ENCODE measurements around the gene SIN3B. TPM values are rescaled to one million over a fixed set of nuclear protein-coding genes. Genes with fewer than 3 reads are reported as not detected.

The SIN3B gene
- total RNA-seq, 1 donor from 2014 or later: 71.2 TPM

- H3K4me3 Mint-ChIP-seq: no peak overlapping the region
- peaks cover 6% of the 10 kb centered on the region for H3K36me3 Mint-ChIP-seq
- no peak for DNase-seq (ENCODE audit: extremely low spot score, unreplicated experiment)
- H3K27me3 Mint-ChIP-seq: no peaks in the 10 kb centered on the region
- H3K9me3 Mint-ChIP-seq: peaks cover 8% of the 10 kb centered on the region
- TF ChIP-seq CTCF (conservative IDR thresholded peaks at IDR 0.05): no peak
- H3K27ac Mint-ChIP-seq: no peak overlapping the region
- H3K4me1 Mint-ChIP-seq (ENCODE audit: unreplicated experiment): no peaks in the 10 kb centered on the region
These were observed 57.2 kb downstream of the SIN3B start for GRCh38 chr19:16886305-16886880.

- Mint-ChIP-seq H3K27ac (no peak overlapping the region), H3K27me3 (no peaks in the 10 kb centered on the region), H3K36me3 (no peaks in the 10 kb centered on the region), H3K4me1 (ENCODE audit: unreplicated experiment) (no peaks in the 10 kb centered on the region), H3K9me3 (no peaks in the 10 kb centered on the region), H3K4me3 (no peak overlapping the region)
- TF ChIP-seq CTCF (conservative IDR thresholded peaks at IDR 0.05): no peak
- no peak for DNase-seq (ENCODE audit: extremely low spot score, unreplicated experiment)
These were observed 58.4 kb downstream of the SIN3B start for GRCh38 chr19:16887353-16888265.

GRCh38 chr19:16888629-16889365 is 59.6 kb downstream of the SIN3B start, which contains the start of gene F2RL3:
F2RL3 (plus strand) TSS chr19:16888999; CDS start chr19:16889190, 191 bp downstream.
- Mint-ChIP-seq H3K9me3 (no peaks in the 10 kb centered on the region), H3K4me1 (ENCODE audit: unreplicated experiment) (no peaks in the 10 kb centered on the region), H3K4me3 (no peak within 1 kb of the TSS), H3K27me3 (no peaks in the 10 kb centered on the region), H3K36me3 (no peaks in the 10 kb centered on the region), H3K27ac (no peak within 1 kb of the TSS)
- TF ChIP-seq CTCF (conservative IDR thresholded peaks at IDR 0.05): no peak
- no peak for DNase-seq (ENCODE audit: extremely low spot score, unreplicated experiment)

GRCh38 chr19:16889366-16889882 is 60.2 kb downstream of the SIN3B start:
- Mint-ChIP-seq H3K36me3 (no peaks in the 10 kb centered on the region), H3K27ac (no peak overlapping the region), H3K4me1 (ENCODE audit: unreplicated experiment) (no peaks in the 10 kb centered on the region), H3K4me3 (no peak overlapping the region), H3K27me3 (peaks cover under 1% of the 10 kb centered on the region), H3K9me3 (no peaks in the 10 kb centered on the region)
- TF ChIP-seq CTCF (conservative IDR thresholded peaks at IDR 0.05): no peak
- DNase-seq (ENCODE audit: extremely low spot score, unreplicated experiment): no peak

- Mint-ChIP-seq H3K27me3 (peaks cover 5% of the 10 kb centered on the region), H3K27ac (no peak overlapping the region), H3K9me3 (no peaks in the 10 kb centered on the region), H3K36me3 (no peaks in the 10 kb centered on the region), H3K4me3 (no peak overlapping the region), H3K4me1 (ENCODE audit: unreplicated experiment) (no peaks in the 10 kb centered on the region)
- no peak for DNase-seq (ENCODE audit: extremely low spot score, unreplicated experiment)
- TF ChIP-seq CTCF (conservative IDR thresholded peaks at IDR 0.05): no peak
These were observed 60.8 kb downstream of the SIN3B start for GRCh38 chr19:16889883-16890460.
